GM21717 (cell line): ENCODE data around the gene BMP8B.
"Not testable (repeated sequence)": the region's sequence is repeated elsewhere in the genome, so short reads cannot be mapped to it uniquely, and the experiment has no call there.

Source experiments
- ATAC-seq: cut with Tn5 transposase; IDR thresholded peaks from one replicate; pipeline ENCODE4 v1.9.1; 2021; ENCODE audit warnings: mild to moderate bottlenecking, moderate library complexity; ENCODE audit not compliant: unreplicated experiment

The BMP8B gene

GRCh38 chr1:39779137-39779536 lies 9.5 kb downstream of the BMP8B start:
- no peak for ATAC-seq

GRCh38 chr1:39778463-39779099 lies 10.1 kb downstream of the BMP8B start:
- not testable (repeated sequence) for ATAC-seq

DNA sequence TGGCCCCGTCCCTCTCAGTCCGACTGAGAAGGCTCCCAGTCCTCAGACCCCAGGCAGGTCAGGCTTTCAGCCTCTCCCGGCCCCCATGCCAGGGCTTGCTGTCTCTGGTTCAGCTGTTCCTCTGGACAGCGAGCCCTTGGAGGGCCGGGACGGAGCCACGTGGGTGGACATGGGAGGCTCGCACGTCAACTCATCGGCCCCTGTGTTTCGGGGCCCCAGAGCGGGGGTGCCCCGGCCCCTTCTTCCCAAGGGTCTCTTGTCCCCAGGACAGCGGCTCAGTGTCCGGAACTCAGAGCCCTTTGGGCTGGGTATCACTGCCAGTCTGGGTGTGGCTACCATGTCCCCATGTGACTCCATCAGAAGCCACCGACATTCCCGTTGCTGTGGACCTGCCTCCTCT lies 10.8 kb downstream of the BMP8B start:
- not testable (repeated sequence) for ATAC-seq

GRCh38 chr1:39777306-39777705 lies 11.4 kb downstream of the BMP8B start:
- ATAC-seq, result no peak

DNA sequence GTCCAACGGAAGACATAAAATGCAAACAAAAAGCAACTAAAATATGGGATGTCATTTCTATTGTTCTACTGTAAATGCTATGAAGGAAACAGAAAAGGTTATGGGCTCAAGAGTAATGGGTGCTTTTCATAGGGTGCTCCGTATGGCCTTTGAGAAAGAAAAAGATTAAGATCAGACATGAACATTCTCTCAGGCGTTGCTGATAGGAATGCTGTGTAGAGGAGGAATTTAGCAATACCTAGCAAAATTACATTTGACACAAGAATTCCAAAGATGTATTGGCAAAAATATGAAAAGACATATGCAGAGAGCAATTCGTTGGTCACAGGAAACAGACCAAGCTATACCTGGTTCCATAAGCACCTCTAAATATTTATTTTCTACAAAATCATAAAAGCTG lies 11.8 kb downstream of the BMP8B start:
- ATAC-seq, result no peak

- no peak for ATAC-seq
Observed at GRCh38 chr1:39776400-39776713, 12.3 kb downstream of the BMP8B start.

GRCh38 chr1:39775676-39776399 lies 12.8 kb downstream of the BMP8B start:
- not testable (repeated sequence) for ATAC-seq

DNA sequence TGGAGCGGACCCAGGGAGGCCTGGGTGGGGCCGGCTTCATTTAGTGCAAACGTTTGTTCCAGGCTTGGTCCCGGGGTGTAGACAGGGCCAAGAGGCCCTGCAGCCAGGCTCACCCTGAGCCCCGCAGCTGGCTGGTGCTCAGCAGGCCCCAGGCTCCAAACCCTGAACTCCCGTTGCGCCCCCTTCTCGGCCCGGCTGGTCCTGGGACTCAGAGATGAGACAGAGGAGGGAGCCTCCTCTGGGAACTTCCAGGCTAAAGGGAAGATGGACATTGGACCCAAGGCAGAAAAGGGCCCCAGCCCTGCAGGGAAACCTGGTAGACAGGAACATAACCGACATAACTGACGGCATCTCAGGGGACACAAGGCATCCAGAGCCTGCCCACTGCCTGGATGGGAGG lies 13.5 kb downstream of the BMP8B start:
- not testable (repeated sequence) for ATAC-seq

- not testable (repeated sequence) for ATAC-seq
Observed at GRCh38 chr1:39773369-39773979, 15.2 kb downstream of the BMP8B start.

DNA sequence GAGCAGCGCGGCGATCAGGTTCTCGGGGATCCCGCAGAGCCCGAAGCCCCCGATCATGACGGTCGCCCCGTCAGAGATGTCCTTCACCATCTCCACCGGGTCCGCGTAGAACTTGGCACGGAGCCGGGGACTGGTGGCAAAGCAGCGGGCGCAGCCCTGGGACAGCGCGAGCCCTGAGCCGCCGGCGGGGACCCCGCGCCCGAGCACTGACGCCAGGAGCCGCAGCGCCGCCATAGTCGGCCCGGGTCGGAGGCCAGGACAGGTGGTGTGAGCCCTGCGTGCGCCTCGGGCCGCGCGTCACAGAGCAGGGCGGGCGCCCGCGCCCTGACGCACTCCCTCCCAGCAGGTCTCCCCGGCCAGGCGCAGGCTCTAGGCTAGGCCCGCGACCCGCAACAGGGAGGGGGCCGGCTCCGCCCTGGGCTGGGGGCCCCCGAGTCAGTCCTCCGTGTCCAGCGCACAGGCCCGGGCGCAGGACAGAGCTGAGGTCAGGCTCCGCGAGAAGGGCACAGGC lies 17.6 kb downstream of the BMP8B start, which contains the start of gene OXCT2:
Gene OXCT2 (minus strand): TSS at position 327 of the 511 bp plus-strand sequence. CDS start 93 bp downstream, at position 234.
- not testable (repeated sequence) for ATAC-seq

GRCh38 chr1:39770100-39771021 lies 18.3 kb downstream of the BMP8B start:
- not testable (repeated sequence) for ATAC-seq

DNA sequence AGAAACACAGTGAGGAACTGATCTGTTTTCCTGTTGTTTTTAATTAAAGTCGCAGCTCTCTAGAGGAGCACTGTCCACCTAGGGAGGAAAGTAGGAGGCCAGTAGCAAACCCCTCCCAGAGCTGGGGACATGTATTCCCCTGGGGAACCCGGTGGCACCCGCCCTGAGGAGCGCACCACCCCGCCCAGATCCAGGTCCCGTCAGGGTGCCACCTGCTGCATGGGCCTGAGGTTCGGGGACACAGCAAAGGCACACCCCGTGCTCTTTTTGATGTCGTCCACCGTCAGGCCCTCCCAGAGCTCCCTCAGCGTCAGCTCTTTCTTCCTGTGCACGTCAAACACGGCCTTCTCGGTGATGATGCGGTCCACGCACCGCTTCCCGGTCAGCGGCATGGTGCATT lies 19.2 kb downstream of the BMP8B start:
- not testable (repeated sequence) for ATAC-seq

- not testable (repeated sequence) for ATAC-seq
Observed at GRCh38 chr1:39766466-39766865, 22.2 kb downstream of the BMP8B start.

GRCh38 chr1:39764512-39764911 lies 24.2 kb downstream of the BMP8B start:
- ATAC-seq, result not testable (repeated sequence)

DNA sequence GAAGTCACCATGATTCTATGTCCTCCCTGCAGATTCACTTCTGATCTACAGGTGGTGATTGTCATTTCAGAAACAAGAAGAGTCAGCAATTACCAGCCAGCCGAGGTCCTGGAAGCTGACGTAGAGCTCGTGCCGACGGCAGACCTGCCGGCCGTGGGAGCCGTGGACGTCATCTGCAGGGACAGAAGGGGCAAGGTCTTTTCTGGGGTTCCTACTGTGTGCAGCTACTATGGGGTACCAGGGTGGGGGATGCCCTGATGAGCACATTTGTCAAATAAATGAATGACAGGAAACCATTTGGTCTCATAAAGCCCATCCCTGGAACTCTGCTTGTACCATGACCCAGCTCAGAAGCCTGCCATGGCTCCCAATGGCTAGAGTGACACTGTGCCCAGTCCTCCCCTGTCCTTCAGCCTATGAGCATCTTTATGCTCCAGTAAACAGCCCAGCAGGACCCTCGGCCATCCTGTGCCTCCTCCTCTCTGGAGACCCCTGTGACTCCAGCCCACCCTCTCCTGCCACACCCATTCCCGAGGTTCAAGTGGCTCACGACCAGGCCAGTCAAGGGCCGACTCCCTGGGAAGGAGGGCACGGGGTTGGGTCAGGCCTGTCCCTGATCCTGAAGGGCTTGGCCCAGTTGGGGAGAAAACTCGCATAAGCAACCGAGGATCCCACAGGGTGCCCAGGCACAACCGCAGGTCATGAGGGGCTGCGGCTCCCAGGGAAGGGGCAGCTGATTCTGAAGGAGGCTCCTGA lies 24.9 kb downstream of the BMP8B start:
- not testable (repeated sequence) for ATAC-seq

DNA sequence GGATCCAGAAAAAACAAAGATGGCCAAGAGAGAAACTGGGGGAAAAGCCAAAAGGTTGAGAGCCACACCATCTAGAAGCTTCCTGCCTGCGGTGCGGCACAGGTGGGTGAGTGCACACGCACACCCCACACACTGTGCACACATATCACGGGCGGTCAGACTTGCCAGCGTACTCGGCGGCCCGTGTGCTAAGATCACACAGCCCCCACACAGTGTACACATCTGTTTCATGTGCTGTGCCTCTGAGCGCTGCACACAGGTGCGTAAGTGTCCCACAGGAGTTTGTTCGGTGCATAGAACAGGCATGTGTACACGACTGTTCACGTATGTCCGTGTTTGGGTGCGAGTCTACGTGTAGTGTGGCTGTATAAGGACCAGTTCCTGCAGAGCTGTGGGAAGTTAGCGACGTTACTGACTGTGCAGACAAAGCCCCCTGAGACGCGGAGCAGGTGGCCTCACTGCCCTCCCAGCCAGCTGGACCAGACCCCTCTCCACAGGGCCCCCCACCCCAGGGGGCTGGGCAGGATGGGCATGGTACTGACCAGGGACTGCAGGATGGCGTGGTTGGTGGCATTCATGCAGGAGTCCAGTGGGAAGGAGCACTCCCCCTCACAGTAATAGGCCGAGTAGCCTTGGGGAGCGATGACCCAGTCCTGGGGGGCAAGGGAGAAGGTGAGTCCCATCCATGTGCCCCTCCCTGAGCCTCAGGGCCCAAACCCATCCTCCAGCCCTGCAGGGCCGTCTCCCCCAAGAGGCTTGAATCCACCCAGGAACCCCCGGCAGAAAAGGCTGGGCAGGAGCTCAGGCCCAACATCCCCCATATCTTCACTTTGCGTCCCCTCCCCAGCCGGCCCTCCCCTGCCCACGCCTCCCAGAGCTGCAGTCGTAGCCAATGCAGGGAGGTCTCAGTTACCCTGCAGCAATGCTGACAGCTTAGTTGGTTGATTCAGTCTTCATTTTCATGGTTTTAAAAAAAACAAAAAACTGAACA lies 25.8 kb downstream of the BMP8B start:
- ATAC-seq, result no peak

DNA sequence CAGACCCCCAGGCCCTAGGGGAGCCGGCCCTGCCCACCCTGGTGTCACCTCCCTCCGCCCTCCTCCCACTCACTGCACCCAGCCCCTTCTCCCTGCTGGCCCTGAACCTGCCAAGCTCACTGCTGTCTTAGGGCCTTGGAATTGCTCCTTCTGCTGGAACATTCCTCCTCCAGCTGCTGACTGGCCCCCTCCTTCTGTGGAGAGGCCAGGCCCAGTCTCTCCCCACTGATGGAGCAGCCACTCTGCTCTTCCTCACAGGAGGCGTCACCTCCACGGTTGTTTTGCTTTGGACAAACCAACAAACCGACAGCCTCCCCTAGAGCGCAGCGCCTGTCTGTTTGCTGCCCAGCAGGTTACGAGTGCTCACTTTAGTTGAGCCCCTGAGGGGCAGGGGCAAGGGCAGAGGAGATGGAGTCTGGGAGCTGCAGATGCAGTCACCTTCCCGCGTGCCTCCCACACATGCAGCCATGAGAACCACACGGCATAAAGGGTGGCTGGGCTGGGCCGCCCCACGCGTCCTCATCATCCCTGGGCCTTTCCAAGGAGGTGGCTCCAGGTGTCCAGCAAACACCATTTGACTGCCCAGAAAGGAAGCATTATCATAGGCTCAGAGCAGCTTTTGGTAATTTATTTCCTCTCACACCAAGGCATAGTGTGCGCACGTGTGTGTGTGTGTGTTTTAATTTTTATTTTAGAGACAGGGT lies 27.0 kb downstream of the BMP8B start:
- no peak for ATAC-seq

GRCh38 chr1:39761016-39761415 lies 27.6 kb downstream of the BMP8B start:
- ATAC-seq, result no peak
